Esophagus muscularis mucosa (tissue), 3 donors: ENCODE measurements around the gene PCDHGA6.

Source experiments
- CTCF ChIP-seq, 3 experiments: fragments of 200-600 bp in 2 of 3; fragments of 450-650 bp in 1 of 3; sonication (generic) in 2 of 3; IDR thresholded peaks; one replicate each; pipeline ENCODE4 v1.5.1; 2017 to 2019; ENCODE audit warnings: antibody characterized with exemption in 3 of 3, mild to moderate bottlenecking in 2 of 3, moderate library complexity in 1 of 3
- POLR2A ChIP-seq: fragments of 450-650 bp; IDR thresholded peaks from one replicate; pipeline ENCODE4 v1.6.1; 2017; ENCODE audit warnings: antibody characterized with exemption, moderate library complexity, mild to moderate bottlenecking, low read depth

DNA sequence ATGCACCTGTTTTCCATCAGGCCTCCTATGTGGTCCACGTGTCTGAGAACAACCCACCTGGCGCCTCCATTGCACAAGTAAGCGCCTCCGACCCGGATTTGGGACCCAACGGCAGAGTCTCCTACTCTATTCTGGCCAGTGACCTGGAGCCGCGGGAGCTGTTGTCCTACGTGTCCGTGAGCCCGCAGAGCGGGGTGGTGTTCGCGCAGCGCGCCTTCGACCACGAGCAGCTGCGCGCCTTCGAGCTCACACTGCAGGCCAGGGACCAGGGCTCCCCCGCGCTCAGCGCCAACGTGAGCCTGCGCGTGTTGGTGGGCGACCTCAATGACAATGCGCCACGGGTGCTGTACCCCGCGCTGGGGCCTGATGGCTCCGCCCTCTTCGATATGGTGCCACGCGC lies 22.1 kb upstream of the PCDHGA6 start:
- TF ChIP-seq POLR2A, result no peak
- TF ChIP-seq CTCF (IDR thresholded peaks at IDR 0.05), result no peak
